OCI-LY7 (cell line): ENCODE measurements around the gene GATA6. TPM values are rescaled to one million over a fixed set of nuclear protein-coding genes. Genes with fewer than 3 reads are reported as not detected.

Experiments
- BruUV-seq: library from RNA; stranded (reverse); fragments of 400-500 nt; replicated peaks from 2 replicates; lab custom pipeline; 2021; lab: Mats Ljungman, UMichigan
- CTCF ChIA-PET: fragments of 300-600 bp; sonication (Branson Sonifier 250); formaldehyde crosslinking; loops from one replicate; lab custom pipeline; 2022; ENCODE audit warnings: antibody characterized with exemption; ENCODE audit not compliant: unreplicated experiment; lab: Charles Lee
- POLR2A ChIA-PET: fragments of 300-600 bp; sonication (Branson Sonifier 250); formaldehyde crosslinking; loops from one replicate; lab custom pipeline; 2022; ENCODE audit warnings: antibody characterized with exemption; lab: Charles Lee
- DNase-seq: peaks from one replicate; pipeline ENCODE4 v3.0.0-alpha.2; 2015; ENCODE audit warnings: low spot score
- H2AFZ ChIP-seq: fragments of 200-600 bp; sonication (generic), shearing (Covaris generic); 2 replicates; pipeline ENCODE4 v1.6.1; 2014; ENCODE audit warnings: mild to moderate bottlenecking, antibody characterized with exemption, low read length, moderate library complexity
- H3K27ac ChIP-seq: fragments of 200-600 bp; sonication (generic); 2 replicates; pipeline ENCODE4 v1.5.1; 2014; ENCODE audit warnings: mixed run types, low read depth, mild to moderate bottlenecking, moderate library complexity, low read length, inconsistent platforms; ENCODE audit not compliant: poor library complexity, severe bottlenecking
- H3K36me3 ChIP-seq: fragments of 200-600 bp; sonication (generic); 2 replicates; pipeline ENCODE4 v1.6.1; 2014; ENCODE audit warnings: mild to moderate bottlenecking, antibody characterized with exemption, low read length, moderate library complexity, mixed read lengths; ENCODE audit not compliant: insufficient read depth
- H3K4me1 ChIP-seq: fragments of 200-600 bp; sonication (generic); 2 replicates; pipeline ENCODE4 v1.5.1; 2014; ENCODE audit warnings: mild to moderate bottlenecking, low read length; ENCODE audit not compliant: insufficient read depth, poor library complexity, severe bottlenecking
- H3K4me2 ChIP-seq: fragments of 200-600 bp; sonication (generic); 2 replicates; pipeline ENCODE4 v1.6.1; 2014; ENCODE audit warnings: mild to moderate bottlenecking, low read length
- H3K4me3 ChIP-seq: fragments of 200-600 bp; sonication (generic); 2 replicates; pipeline ENCODE4 v1.5.1; 2014; ENCODE audit warnings: mild to moderate bottlenecking, low read depth, low read length; ENCODE audit not compliant: poor library complexity, severe bottlenecking
- H3K79me2 ChIP-seq: fragments of 200-600 bp; sonication (generic); 2 replicates; pipeline ENCODE4 v1.6.1; 2016; ENCODE audit warnings: low read depth, mild to moderate bottlenecking, low read length, moderate library complexity, mixed read lengths; ENCODE audit not compliant: insufficient read depth
- H3K9me2 ChIP-seq: fragments of 200-600 bp; sonication (generic); 2 replicates; pipeline ENCODE4 v1.6.1; 2016; ENCODE audit warnings: mild to moderate bottlenecking, low read length, mixed read lengths; ENCODE audit not compliant: insufficient read depth
- H3K9me3 ChIP-seq: fragments of 200-600 bp; sonication (generic); 2 replicates; pipeline ENCODE4 v1.6.1; 2014; ENCODE audit warnings: mild to moderate bottlenecking, mixed run types, low read length, mixed read lengths
- H4K20me1 ChIP-seq: fragments of 200-600 bp; sonication (generic); 2 replicates; pipeline ENCODE4 v1.6.1; 2014; ENCODE audit warnings: mild to moderate bottlenecking, antibody characterized with exemption, low read length, moderate library complexity, mixed read lengths; ENCODE audit not compliant: insufficient read depth
- EZH2phosphoT487 ChIP-seq: fragments of 200-600 bp; sonication (generic); IDR thresholded peaks from 2 replicates; pipeline ENCODE4 v1.6.1; 2018; ENCODE audit warnings: low read depth, borderline replicate concordance, mild to moderate bottlenecking, mixed run types, antibody characterized with exemption, low read length, moderate library complexity, mixed read lengths
- intact Hi-C: fragments of 100-400 bp; cut with micrococcal nuclease; formaldehyde crosslinking; loops from one replicate; pipeline ENCODE4 v1.10.0; 2022; ENCODE audit not compliant: unreplicated experiment
- total RNA-seq, 2 experiments: library from RNA; depleted of rRNA in 1 of 2; stranded (reverse); fragments of >200 nt in 1 of 2; shearing (Covaris generic) in 1 of 2; gene quantifications; 2 replicates each; pipeline ENCODE4 v1.2.3, GENCODE V29; 2014 to 2022
- TF ChIP-seq, protein P1 (sequence below): fragments of 200-600 bp; sonication (generic); conservative IDR thresholded peaks from 2 replicates; pipeline ENCODE4 v1.5.1; 2014; ENCODE audit warnings: mild to moderate bottlenecking, antibody characterized with exemption, low read length, moderate library complexity, mixed read lengths

The GATA6 gene
- total RNA-seq, 2 experiments from 2014 or later, result not detected

- BruUV-seq, result no TSS peak
- TF ChIP-seq EZH2phosphoT487, result no peak
- TF ChIP-seq, protein P1, sequence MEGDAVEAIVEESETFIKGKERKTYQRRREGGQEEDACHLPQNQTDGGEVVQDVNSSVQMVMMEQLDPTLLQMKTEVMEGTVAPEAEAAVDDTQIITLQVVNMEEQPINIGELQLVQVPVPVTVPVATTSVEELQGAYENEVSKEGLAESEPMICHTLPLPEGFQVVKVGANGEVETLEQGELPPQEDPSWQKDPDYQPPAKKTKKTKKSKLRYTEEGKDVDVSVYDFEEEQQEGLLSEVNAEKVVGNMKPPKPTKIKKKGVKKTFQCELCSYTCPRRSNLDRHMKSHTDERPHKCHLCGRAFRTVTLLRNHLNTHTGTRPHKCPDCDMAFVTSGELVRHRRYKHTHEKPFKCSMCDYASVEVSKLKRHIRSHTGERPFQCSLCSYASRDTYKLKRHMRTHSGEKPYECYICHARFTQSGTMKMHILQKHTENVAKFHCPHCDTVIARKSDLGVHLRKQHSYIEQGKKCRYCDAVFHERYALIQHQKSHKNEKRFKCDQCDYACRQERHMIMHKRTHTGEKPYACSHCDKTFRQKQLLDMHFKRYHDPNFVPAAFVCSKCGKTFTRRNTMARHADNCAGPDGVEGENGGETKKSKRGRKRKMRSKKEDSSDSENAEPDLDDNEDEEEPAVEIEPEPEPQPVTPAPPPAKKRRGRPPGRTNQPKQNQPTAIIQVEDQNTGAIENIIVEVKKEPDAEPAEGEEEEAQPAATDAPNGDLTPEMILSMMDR, result no peak
- no peaks in the 10 kb centered on the region for H3K4me1 ChIP-seq
- H2AFZ ChIP-seq, result no peak overlapping the region
- ChIA-PET CTCF (no interaction called here), POLR2A (interaction anchor here (0.6 to 0.7 kb wide), 2 partner anchors 67 to 196 kb away, joined by 3 to 5 read pairs; no protein-coding TSS in a partner anchor)
- DNase-seq, result no peak
- no peak overlapping the region for H3K4me3 ChIP-seq
- no peaks in the 10 kb centered on the region for H3K36me3 ChIP-seq
- intact Hi-C loops, result no loop called here
- H3K9me3 ChIP-seq, result no peaks in the 10 kb centered on the region
- H3K9me2 ChIP-seq, result no peaks in the 10 kb centered on the region
- H3K79me2 ChIP-seq, result no peaks in the 10 kb centered on the region
- no peak overlapping the region for H3K4me2 ChIP-seq
- no peak overlapping the region for H3K27ac ChIP-seq
- no peaks in the 10 kb centered on the region for H4K20me1 ChIP-seq
These were observed 5.2 kb downstream of the GATA6 start for GRCh38 chr18:22174341-22175145.

DNA sequence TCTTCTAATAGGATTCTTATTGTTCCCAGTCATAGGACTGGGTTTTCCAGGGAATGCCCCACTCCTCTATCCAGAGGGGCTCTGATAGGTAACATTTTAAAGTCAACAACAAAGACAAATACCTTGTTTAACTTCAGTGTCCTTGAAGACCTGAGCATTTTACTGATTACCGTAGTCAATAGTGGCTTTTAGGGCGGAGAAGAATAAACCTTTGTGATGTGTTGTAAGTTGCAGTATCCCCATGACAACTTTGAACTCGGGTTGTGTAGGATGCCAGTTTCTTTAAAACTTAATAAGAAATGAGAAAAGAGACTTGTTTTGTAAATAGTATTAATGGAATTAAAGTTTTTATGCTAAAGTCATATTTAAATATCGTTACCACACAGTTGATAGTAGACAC, 6.0 kb downstream of the GATA6 start:
- Histone ChIP-seq H3K4me3 (no peak overlapping the region), H3K9me2 (no peaks in the 10 kb centered on the region), H3K79me2 (no peaks in the 10 kb centered on the region), H3K9me3 (no peaks in the 10 kb centered on the region), H4K20me1 (no peaks in the 10 kb centered on the region), H3K27ac (no peak overlapping the region), H3K4me1 (no peaks in the 10 kb centered on the region), H2AFZ (no peak overlapping the region), H3K36me3 (no peaks in the 10 kb centered on the region), H3K4me2 (no peak overlapping the region)
- ChIA-PET CTCF (no interaction called here), POLR2A (interaction anchor here (0.6 kb wide), 1 partner anchor 52 kb away, joined by 3 read pairs; no protein-coding TSS in a partner anchor)
- intact Hi-C loops, result no loop called here
- BruUV-seq, result no TSS peak
- DNase-seq, result no peak
- no peak for TF ChIP-seq EZH2phosphoT487
- TF ChIP-seq, protein P1, result no peak
